ENCODE data around the gene EHD3.

EHD3 gene

DNA sequence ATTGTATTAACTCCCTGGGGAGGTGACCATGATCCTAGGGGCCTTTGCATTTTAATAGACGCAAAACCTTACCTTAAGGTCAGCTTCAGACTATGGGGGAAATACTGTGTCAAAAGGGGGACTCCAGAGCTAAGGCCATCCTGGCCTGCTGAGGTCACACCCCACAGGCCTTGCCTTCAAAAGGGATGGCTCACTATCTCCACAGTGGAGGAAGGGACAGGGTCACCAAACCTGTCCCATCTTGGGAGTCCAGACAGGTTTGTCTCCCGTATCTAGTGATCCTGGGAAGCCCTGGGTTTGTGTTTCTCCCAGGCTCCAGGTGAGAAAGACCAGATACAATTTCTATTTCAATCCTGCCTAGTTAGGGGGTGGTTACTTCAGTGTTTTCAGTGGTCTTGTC is 41.6 kb upstream of the EHD3 start:
- DNase-seq (ENCODE audit: low read depth), result no peak
- H3K4me3 ChIP-seq (replicated peaks; ENCODE audit: low read depth, low read length), result no peak overlapping the region
- TF ChIP-seq, protein P1, sequence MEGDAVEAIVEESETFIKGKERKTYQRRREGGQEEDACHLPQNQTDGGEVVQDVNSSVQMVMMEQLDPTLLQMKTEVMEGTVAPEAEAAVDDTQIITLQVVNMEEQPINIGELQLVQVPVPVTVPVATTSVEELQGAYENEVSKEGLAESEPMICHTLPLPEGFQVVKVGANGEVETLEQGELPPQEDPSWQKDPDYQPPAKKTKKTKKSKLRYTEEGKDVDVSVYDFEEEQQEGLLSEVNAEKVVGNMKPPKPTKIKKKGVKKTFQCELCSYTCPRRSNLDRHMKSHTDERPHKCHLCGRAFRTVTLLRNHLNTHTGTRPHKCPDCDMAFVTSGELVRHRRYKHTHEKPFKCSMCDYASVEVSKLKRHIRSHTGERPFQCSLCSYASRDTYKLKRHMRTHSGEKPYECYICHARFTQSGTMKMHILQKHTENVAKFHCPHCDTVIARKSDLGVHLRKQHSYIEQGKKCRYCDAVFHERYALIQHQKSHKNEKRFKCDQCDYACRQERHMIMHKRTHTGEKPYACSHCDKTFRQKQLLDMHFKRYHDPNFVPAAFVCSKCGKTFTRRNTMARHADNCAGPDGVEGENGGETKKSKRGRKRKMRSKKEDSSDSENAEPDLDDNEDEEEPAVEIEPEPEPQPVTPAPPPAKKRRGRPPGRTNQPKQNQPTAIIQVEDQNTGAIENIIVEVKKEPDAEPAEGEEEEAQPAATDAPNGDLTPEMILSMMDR (IDR thresholded peaks at IDR 0.05; ENCODE audit: low read length, missing control alignments), result no peak

DNA sequence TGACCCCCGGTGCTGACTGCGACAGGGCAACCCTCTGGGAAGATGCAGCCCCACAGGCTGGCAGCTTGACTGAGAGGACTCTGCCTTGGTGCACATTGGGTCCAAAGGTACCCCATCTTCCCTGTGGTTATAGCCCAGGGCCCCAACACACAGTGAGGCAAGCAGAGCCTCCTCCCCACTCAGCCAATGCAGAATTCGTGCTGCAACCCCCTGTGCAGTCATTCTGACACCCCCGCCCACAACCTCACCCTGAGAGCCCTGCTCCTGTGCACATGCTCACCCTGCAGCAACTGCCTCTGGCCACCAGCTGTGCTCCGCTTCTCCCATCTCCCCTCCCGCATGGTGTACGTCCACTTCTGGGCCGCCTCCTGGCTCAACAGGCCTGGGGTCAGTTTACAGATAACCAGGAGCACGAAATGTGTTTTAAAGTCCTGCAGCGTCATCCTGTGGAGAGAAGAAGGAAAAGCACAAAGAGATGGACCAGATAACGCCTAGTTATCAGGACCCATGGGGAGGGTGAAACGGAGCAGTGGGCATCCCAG is 41.0 kb upstream of the EHD3 start:
- no peak overlapping the region for H3K4me3 ChIP-seq (replicated peaks; ENCODE audit: low read depth, low read length)
- no peak for DNase-seq (ENCODE audit: low read depth)
- TF ChIP-seq, protein P1 (IDR thresholded peaks at IDR 0.05; ENCODE audit: low read length, missing control alignments), result no peak

DNA sequence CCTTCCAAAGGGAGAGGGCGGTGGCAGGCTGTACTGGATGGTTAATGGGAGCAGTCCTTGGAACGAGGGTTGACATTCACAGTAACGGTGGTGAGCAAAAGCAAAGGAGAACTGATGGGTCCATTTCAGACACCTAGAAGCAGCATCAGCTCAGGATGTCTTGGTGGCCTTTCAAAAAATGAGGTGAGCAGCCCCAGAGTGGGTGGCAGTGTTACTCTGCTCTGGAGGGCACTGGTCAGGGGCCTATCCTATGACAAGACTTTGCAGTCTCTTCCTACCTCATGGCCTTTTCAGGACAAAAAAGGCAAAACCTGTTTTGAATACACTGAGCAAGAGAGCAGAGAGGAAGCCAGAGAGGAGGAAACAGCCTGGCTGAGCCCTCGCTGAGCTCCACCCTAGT is 40.1 kb upstream of the EHD3 start:
- TF ChIP-seq, protein P1 (IDR thresholded peaks at IDR 0.05; ENCODE audit: low read length, missing control alignments), result no peak
- no peak overlapping the region for H3K4me3 ChIP-seq (replicated peaks; ENCODE audit: low read depth, low read length)
- DNase-seq (ENCODE audit: low read depth), result no peak

DNA sequence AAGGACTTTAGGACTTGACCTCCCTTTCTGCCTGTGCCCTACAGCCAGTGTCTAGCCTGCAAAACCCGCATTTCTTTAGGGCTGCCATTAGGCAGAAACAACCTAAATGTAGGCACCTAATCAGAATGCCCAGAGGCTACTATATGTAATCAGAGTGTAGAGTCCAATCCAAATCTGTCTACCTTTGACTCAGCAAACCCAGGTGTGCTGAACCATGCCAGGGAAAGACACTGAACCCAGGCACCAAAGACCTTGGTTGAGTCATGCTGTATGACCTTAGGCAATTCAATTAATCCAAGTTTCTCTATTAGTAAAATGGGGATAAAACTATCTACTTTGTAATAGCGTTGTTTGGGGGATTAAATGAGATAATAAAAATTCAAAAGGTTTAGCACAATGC is 37.3 kb upstream of the EHD3 start:
- H3K4me3 ChIP-seq (replicated peaks; ENCODE audit: low read depth, low read length), result no peak overlapping the region
- no peak for DNase-seq (ENCODE audit: low read depth)
- TF ChIP-seq, protein P1 (IDR thresholded peaks at IDR 0.05; ENCODE audit: low read length, missing control alignments), result no peak

DNA sequence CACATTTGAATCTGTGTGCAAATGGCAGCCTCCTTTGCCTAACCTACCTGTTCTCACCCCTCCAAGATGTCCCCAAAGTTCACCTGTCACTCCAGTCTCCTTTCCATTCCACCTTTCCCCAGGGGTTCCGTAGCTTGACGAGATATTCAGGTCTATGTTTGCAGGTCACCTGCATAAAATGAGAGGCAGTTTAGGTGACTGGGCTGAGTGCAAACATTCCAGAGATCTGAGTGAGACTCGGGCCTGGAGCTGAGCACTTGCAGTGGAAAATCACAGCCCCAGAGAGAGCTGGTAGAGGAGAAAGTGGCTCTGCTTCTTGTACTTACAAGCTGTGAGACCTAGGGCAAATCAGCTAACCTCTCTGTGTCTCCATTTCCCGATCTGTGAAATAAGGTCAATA is 36.8 kb upstream of the EHD3 start:
- TF ChIP-seq, protein P1 (IDR thresholded peaks at IDR 0.05; ENCODE audit: low read length, missing control alignments), result no peak
- no peak overlapping the region for H3K4me3 ChIP-seq (replicated peaks; ENCODE audit: low read depth, low read length)
- DNase-seq (ENCODE audit: low read depth), result no peak

DNA sequence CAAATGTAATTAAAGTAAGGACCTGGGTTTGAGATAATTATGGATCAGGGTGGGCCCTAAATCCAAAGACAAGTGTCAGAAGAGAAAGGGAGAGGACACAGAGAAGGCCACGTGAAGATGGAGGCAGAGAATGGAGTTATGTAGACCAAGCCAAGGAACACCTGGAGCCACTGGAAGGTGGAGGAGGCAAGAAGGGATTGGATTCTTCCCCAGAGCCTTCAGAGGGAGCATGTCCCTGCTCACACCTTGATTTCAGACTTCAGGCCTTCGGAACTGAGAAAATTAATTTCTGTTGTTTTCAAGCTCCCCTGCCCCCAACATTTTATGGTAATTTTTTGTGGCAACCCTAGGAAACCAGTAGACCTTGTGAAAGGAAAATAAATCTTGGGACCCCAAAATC is 36.3 kb upstream of the EHD3 start:
- H3K4me3 ChIP-seq (replicated peaks; ENCODE audit: low read depth, low read length), result no peak overlapping the region
- no peak for DNase-seq (ENCODE audit: low read depth)
- TF ChIP-seq, protein P1 (IDR thresholded peaks at IDR 0.05; ENCODE audit: low read length, missing control alignments), result no peak

DNA sequence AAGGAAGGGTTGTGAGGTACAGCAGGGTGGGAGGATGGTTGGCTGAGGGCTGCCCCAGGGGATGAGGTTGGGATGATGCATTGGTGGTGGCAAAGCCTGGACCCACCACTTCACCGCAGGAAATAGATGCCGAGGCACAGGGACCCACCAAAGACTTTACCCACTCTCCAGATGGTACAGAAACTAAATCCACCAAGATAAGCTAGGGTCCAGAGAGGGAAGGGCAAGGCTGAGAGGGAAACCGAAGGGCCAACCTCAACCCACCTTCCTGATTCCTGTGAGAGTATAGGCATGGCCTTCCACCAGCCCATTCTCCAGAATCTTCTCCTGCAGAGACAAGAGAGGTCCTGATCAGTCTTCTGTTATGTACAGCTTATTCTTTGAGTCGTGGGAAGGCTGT is 34.7 kb upstream of the EHD3 start:
- H3K4me3 ChIP-seq (replicated peaks; ENCODE audit: low read depth, low read length), result no peak overlapping the region
- TF ChIP-seq, protein P1 (IDR thresholded peaks at IDR 0.05; ENCODE audit: low read length, missing control alignments), result no peak
- DNase-seq (ENCODE audit: low read depth), result no peak
